GDM1 (cell line): ENCODE measurements around the gene RTN4RL1.

ENCODE experiments used
- DNase-seq: peaks from one replicate; lab custom pipeline; 2025; lab: John Stamatoyannopoulos, UW

Gene RTN4RL1

GRCh38 chr17:1948517-1948825 is 76.7 kb downstream of the RTN4RL1 start:
- DNase-seq = no peak

GRCh38 chr17:1947743-1948516 is 77.2 kb downstream of the RTN4RL1 start:
- no peak for DNase-seq

GRCh38 chr17:1947229-1947742 is 77.8 kb downstream of the RTN4RL1 start:
- no peak for DNase-seq

- no peak for DNase-seq
These were observed 78.9 kb downstream of the RTN4RL1 start for GRCh38 chr17:1946021-1946932.

- no peak for DNase-seq
These were observed 79.5 kb downstream of the RTN4RL1 start for GRCh38 chr17:1945621-1946020.

GRCh38 chr17:1943436-1943831 is 81.7 kb downstream of the RTN4RL1 start:
- DNase-seq = no peak

GRCh38 chr17:1942666-1943435 is 82.3 kb downstream of the RTN4RL1 start:
- DNase-seq = no peak

- no peak for DNase-seq
These were observed 83.1 kb downstream of the RTN4RL1 start for GRCh38 chr17:1942066-1942365.

- DNase-seq = no peak
These were observed 83.7 kb downstream of the RTN4RL1 start for GRCh38 chr17:1941272-1942065.

- no peak for DNase-seq
These were observed 84.3 kb downstream of the RTN4RL1 start for GRCh38 chr17:1940810-1941185.

GRCh38 chr17:1939981-1940809 is 84.9 kb downstream of the RTN4RL1 start:
- DNase-seq = no peak

GRCh38 chr17:1937461-1937860 is 87.7 kb downstream of the RTN4RL1 start:
- no peak for DNase-seq

GRCh38 chr17:1936766-1937165 is 88.4 kb downstream of the RTN4RL1 start:
- no peak for DNase-seq

- DNase-seq = no peak
These were observed 90.2 kb downstream of the RTN4RL1 start for GRCh38 chr17:1934901-1935300.

GRCh38 chr17:1933875-1934715 is 91.0 kb downstream of the RTN4RL1 start:
- DNase-seq = no peak

GRCh38 chr17:1931844-1932579 is 93.1 kb downstream of the RTN4RL1 start:
- DNase-seq = no peak

- no peak for DNase-seq
These were observed 94.8 kb downstream of the RTN4RL1 start for GRCh38 chr17:1930337-1930645.

- no peak for DNase-seq
These were observed 96.2 kb downstream of the RTN4RL1 start for GRCh38 chr17:1928976-1929375.

GRCh38 chr17:1920948-1921351 is 104.2 kb downstream of the RTN4RL1 start:
- DNase-seq = no peak
